HG03060 (cell line): ENCODE results near the gene CRB1.

Experiments
- ATAC-seq: cut with Tn5 transposase; IDR thresholded peaks from one replicate; pipeline ENCODE4 v1.9.1; 2021; ENCODE audit warnings: low read depth, moderate number of reproducible peaks; ENCODE audit not compliant: unreplicated experiment

The CRB1 gene

GRCh38 chr1:197342044-197342565, 74.1 kb downstream of the CRB1 start:
- ATAC-seq = no peak

- ATAC-seq = no peak
Measured at GRCh38 chr1:197342669-197343068, 74.6 kb downstream of the CRB1 start.

- no peak for ATAC-seq
Measured at GRCh38 chr1:197343663-197344273, 75.7 kb downstream of the CRB1 start.

GRCh38 chr1:197351821-197352440, 83.9 kb downstream of the CRB1 start:
- no peak for ATAC-seq

- no peak for ATAC-seq
Measured at GRCh38 chr1:197355248-197355995, 87.4 kb downstream of the CRB1 start.

GRCh38 chr1:197356723-197357533, 88.9 kb downstream of the CRB1 start:
- ATAC-seq = no peak

GRCh38 chr1:197358959-197359358, 90.9 kb downstream of the CRB1 start:
- ATAC-seq = no peak

- no peak for ATAC-seq
Measured at GRCh38 chr1:197360068-197360467, 92.0 kb downstream of the CRB1 start.

GRCh38 chr1:197362871-197363270, 94.8 kb downstream of the CRB1 start:
- ATAC-seq = no peak

- no peak for ATAC-seq
Measured at GRCh38 chr1:197363855-197364254, 95.8 kb downstream of the CRB1 start.

GRCh38 chr1:197366996-197367395, 98.9 kb downstream of the CRB1 start:
- ATAC-seq = no peak

- no peak for ATAC-seq
Measured at GRCh38 chr1:197367627-197368026, 99.6 kb downstream of the CRB1 start.

GRCh38 chr1:197374428-197374827, 106.4 kb downstream of the CRB1 start:
- ATAC-seq = no peak

GRCh38 chr1:197384471-197384870, 116.4 kb downstream of the CRB1 start:
- no peak for ATAC-seq

GRCh38 chr1:197388801-197389200, 120.7 kb downstream of the CRB1 start:
- no peak for ATAC-seq

GRCh38 chr1:197390856-197391255, 122.8 kb downstream of the CRB1 start:
- no peak for ATAC-seq

- no peak for ATAC-seq
Measured at GRCh38 chr1:197391303-197392226, 123.5 kb downstream of the CRB1 start.

- ATAC-seq = no peak
Measured at GRCh38 chr1:197392541-197392940, 124.5 kb downstream of the CRB1 start.

- ATAC-seq = no peak
Measured at GRCh38 chr1:197393105-197393504, 125.1 kb downstream of the CRB1 start.

GRCh38 chr1:197393772-197394171, 125.7 kb downstream of the CRB1 start:
- ATAC-seq = no peak
